B cell (primary cell): Measurements from ENCODE around the gene ZNF611. TPM values are rescaled to one million over a fixed set of nuclear protein-coding genes. Genes with fewer than 3 reads are reported as not detected.
"Not testable (repeated sequence)": the region's sequence is repeated elsewhere in the genome, so short reads cannot be mapped to it uniquely, and the experiment has no call there.

Experiments used
- ATAC-seq: fragments of 200-7000 bp; cut with Tn5 transposase; one replicate; pipeline ENCODE4 v1.10.0; 2021; ENCODE audit warnings: low read depth, mild to moderate bottlenecking, moderate number of reproducible peaks, moderate library complexity
- CTCF ChIA-PET: fragments of 350-600 bp; sonication (Branson Sonifier 250); formaldehyde crosslinking; loops from one replicate; lab custom pipeline; 2021; ENCODE audit warnings: antibody characterized with exemption, inconsistent platforms; lab: Charles Lee
- POLR2A ChIA-PET: fragments of 350-600 bp; sonication (Branson Sonifier 250); formaldehyde crosslinking; loops from one replicate; lab custom pipeline; 2021; ENCODE audit warnings: antibody characterized with exemption; lab: Charles Lee
- DNase-seq: peaks from one replicate; pipeline ENCODE4 v3.0.0; 2013
- H2AFZ ChIP-seq: 2 replicates; pipeline ENCODE4 v1.6.1; 2012; ENCODE audit warnings: mild to moderate bottlenecking, low read depth, low read length; ENCODE audit not compliant: insufficient read depth, poor library complexity, severe bottlenecking
- H3K27ac ChIP-seq, 2 donors: 1 replicate in 1 of 2; 2 replicates in 1 of 2; pipeline ENCODE4 v1.5.1; 2012 to 2013; ENCODE audit warnings: low read length in 2 of 2, mild to moderate bottlenecking in 2 of 2, moderate library complexity in 1 of 2
- H3K27me3 ChIP-seq, 4 experiments: fragments of 200-600 bp in 1 of 4; sonication (generic) in 1 of 4; replicated peaks in 1 of 4; 1 replicate in 2 of 4; 2 replicates in 2 of 4; pipeline versions ENCODE4 v1.6.1 to v1.7.0; 2013 to 2016; ENCODE audit warnings: low read length in 3 of 4, mild to moderate bottlenecking in 2 of 4, mixed read lengths in 1 of 4, moderate library complexity in 1 of 4; ENCODE audit not compliant: insufficient read depth in 4 of 4, control insufficient read depth in 3 of 4; ENCODE audit errors: control extremely low read depth in 1 of 4
- H3K36me3 ChIP-seq, 2 experiments: replicated peaks in 1 of 2; 1 replicate in 1 of 2; 2 replicates in 1 of 2; pipeline versions ENCODE4 v1.6.1 to v1.7.1; 2013; ENCODE audit warnings: low read length in 1 of 2; ENCODE audit not compliant: insufficient read depth in 2 of 2, control insufficient read depth in 1 of 2; ENCODE audit errors: control extremely low read depth in 1 of 2, extremely low read depth in 1 of 2
- H3K4me1 ChIP-seq, 2 donors: fragments of 200-600 bp in 1 of 2; sonication (generic) in 1 of 2; 1 replicate in 1 of 2; 2 replicates in 1 of 2; pipeline versions ENCODE4 v1.5.1 to v1.6.1; 2013 to 2017; ENCODE audit warnings: low read length in 2 of 2; ENCODE audit not compliant: control insufficient read depth in 2 of 2, insufficient read depth in 2 of 2
- H3K4me2 ChIP-seq: replicated peaks from 2 replicates; pipeline ENCODE3; 2012; ENCODE audit warnings: mild to moderate bottlenecking, low read depth, low read length; ENCODE audit not compliant: poor library complexity, severe bottlenecking
- H3K4me3 ChIP-seq, 5 experiments: fragments of 200-600 bp in 1 of 5; sonication (generic) in 1 of 5; 1 replicate in 3 of 5; 2 replicates in 2 of 5; pipeline versions ENCODE4 v1.5.1 to v1.7.0; 2011 to 2016; ENCODE audit warnings: low read length in 4 of 5, mild to moderate bottlenecking in 4 of 5, low read depth in 2 of 5, control low read depth in 1 of 5, moderate library complexity in 1 of 5; ENCODE audit not compliant: insufficient read depth in 1 of 5; ENCODE audit errors: control extremely low read depth in 1 of 5, extremely low read depth in 1 of 5
- H3K79me2 ChIP-seq: fragments of 200-600 bp; sonication (generic); one replicate; pipeline ENCODE4 v1.6.0; 2016; ENCODE audit warnings: low read length; ENCODE audit not compliant: control insufficient read depth, insufficient read depth
- H3K9ac ChIP-seq: fragments of 200-600 bp; sonication (generic); 2 replicates; pipeline ENCODE4 v1.6.1; 2017; ENCODE audit warnings: mild to moderate bottlenecking, low read length, moderate library complexity
- H3K9me3 ChIP-seq, 3 donors: one replicate each; pipeline versions ENCODE4 v1.6.1 to v1.7.1; 2013; ENCODE audit warnings: low read length in 2 of 3; ENCODE audit not compliant: control insufficient read depth in 2 of 3, insufficient read depth in 1 of 3; ENCODE audit errors: control extremely low read depth in 1 of 3
- H4K20me1 ChIP-seq: 2 replicates; pipeline ENCODE4 v1.6.0; 2012; ENCODE audit warnings: mild to moderate bottlenecking, low read length; ENCODE audit not compliant: insufficient read depth, control insufficient read depth, poor library complexity, severe bottlenecking
- H3K27ac Mint-ChIP-seq: one replicate; pipeline ENCODE4 v1.8.0; 2021; ENCODE audit warnings: mixed read lengths
- H3K27me3 Mint-ChIP-seq: one replicate; pipeline ENCODE4 v1.8.0; 2021; ENCODE audit warnings: mixed read lengths
- H3K4me1 Mint-ChIP-seq: one replicate; pipeline ENCODE4 v1.8.0; 2021; ENCODE audit warnings: mixed read lengths
- H3K4me3 Mint-ChIP-seq: one replicate; pipeline ENCODE4 v1.8.0; 2021; ENCODE audit warnings: mixed read lengths
- H3K9me3 Mint-ChIP-seq: one replicate; pipeline ENCODE4 v1.8.0; 2022; ENCODE audit warnings: mixed read lengths; ENCODE audit not compliant: insufficient read depth
- EZH2 ChIP-seq: IDR thresholded peaks from 2 replicates; pipeline ENCODE4 v1.6.1; 2012; ENCODE audit warnings: borderline replicate concordance, low read depth, mild to moderate bottlenecking, moderate library complexity, low read length; ENCODE audit not compliant: insufficient read depth, poor library complexity, severe bottlenecking
- WGBS: methylation state at CpG from one replicate; pipeline ENCODE4 v1.1.5; 2013; ENCODE audit warnings: missing lambda C conversion rate; ENCODE audit not compliant: insufficient coverage; 5-methylcytosine and 5-hydroxymethylcytosine counted together
- intact Hi-C: fragments of 100-400 bp; cut with micrococcal nuclease; formaldehyde crosslinking; loops from one replicate; pipeline ENCODE4 v1.10.0; 2022
- polyA minus RNA-seq: library from RNA; depleted of rRNA, polyadenylated mRNA; stranded (reverse); fragments of >200 nt; gene quantifications from 2 replicates; pipeline ENCODE4 v1.2.3, GENCODE V29; 2012
- polyA plus RNA-seq: library from polyadenylated mRNA; depleted of rRNA; stranded (reverse); fragments of >200 nt; gene quantifications from 2 replicates; pipeline ENCODE4 v1.2.3, GENCODE V29; 2012
- total RNA-seq, 2 donors: library from RNA; stranded (reverse); fragments of 120-200 nt in 1 of 2; gene quantifications; 1 replicate in 1 of 2; 2 replicates in 1 of 2; pipeline versions ENCODE4 v1.2.3 to v1.2.4, GENCODE V29; 2013 to 2022
- TF ChIP-seq, protein P1 (sequence below): fragments of 200-600 bp; IDR thresholded peaks from one replicate; pipeline ENCODE4 v1.8.0; 2022; ENCODE audit warnings: antibody characterized with exemption, mild to moderate bottlenecking

ZNF611 gene
- total RNA-seq = 51.5 and 57.9 TPM in 2 replicates
- total RNA-seq (2013) = 19.9 TPM
- 5.7 and 10.2 TPM in 2 replicates for polyA plus RNA-seq
- 12.4 and 17.9 TPM in 2 replicates for polyA minus RNA-seq

DNA sequence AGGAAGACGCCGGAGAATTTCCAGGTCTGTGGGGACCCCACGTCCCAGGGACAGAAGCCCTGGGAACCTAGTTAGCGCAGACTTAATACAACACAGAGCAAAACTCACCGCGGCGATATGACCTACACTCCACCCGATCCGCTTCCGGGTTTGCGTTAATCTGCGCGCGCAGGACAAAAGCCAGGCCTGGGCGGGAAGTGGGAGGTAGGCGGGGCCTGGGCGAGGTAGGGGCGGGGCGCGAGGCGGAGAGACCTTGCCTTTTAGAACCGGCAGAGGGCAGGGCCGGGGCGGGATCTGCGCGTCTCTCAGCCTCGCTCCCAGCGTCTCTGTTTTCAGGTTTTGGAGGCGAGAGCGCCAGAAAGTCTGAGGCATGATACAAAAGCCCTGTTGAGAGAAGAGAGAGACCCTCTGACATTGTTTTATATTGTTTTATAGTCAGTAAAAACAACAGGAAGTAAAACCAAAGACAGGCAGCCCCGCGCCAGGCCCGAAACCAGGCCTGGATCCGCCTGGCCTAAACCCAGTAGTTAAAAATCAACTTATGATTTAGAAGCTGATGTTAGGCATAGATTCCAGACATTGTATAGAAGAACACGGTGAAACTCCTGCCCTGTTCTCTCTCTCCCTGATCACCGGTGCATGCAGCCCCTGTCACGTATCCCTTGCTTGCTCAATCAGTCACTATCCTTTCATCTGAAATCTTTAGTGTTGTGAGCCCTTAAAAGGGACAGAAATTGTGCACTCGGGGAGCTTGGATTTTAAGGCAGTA, at the start of gene ZNF611:
TSS of gene ZNF611 (minus strand) at position 152 of the 769 bp plus-strand sequence. CDS start 19,150 bp downstream, outside the sequence.
- Histone ChIP-seq H3K27me3 (no peaks in the 10 kb centered on the region), H3K4me1 (peaks cover 10 to 19% of the 10 kb centered on the region in 2 donors), H3K79me2 (peaks cover 36% of the 10 kb centered on the region), H3K9ac (peak within 1 kb of the TSS; percentile 89), H3K9me3 (peaks cover 0 to 22% (median 0%) of the 10 kb centered on the region in 3 donors), H4K20me1 (no peaks in the 10 kb centered on the region), H3K27ac (peak within 1 kb of the TSS; percentile 74 to 91), H3K4me3 (peak within 1 kb of the TSS; percentile 67 to 96 (median 90)), H3K4me2 (peak within 1 kb of the TSS; percentile 96), H2AFZ (peak within 1 kb of the TSS; percentile 87), H3K36me3 (no peaks in the 10 kb centered on the region)
- POLR2A ChIA-PET = no interaction called here
- ATAC-seq (peak; percentile 98), DNase-seq (peak; percentile 98)
- CTCF ChIA-PET = interaction anchor here (1.2 kb wide), 1 partner anchor 8 kb away, joined by 3 read pairs; no protein-coding TSS in a partner anchor
- peak within 1 kb of the TSS; percentile 93 for H3K4me3 Mint-ChIP-seq
- H3K27me3 Mint-ChIP-seq = no peaks in the 10 kb centered on the region
- intact Hi-C loops = loop anchor here (1.0 to 2.0 kb wide), 6 partner anchors 45 to 732 kb away; partner anchors contain the start of genes ZNF600, ZNF813 and ZNF83
- H3K4me1 Mint-ChIP-seq = peaks cover 23% of the 10 kb centered on the region
- H3K9me3 Mint-ChIP-seq = no peaks in the 10 kb centered on the region
- TF ChIP-seq, protein P1, sequence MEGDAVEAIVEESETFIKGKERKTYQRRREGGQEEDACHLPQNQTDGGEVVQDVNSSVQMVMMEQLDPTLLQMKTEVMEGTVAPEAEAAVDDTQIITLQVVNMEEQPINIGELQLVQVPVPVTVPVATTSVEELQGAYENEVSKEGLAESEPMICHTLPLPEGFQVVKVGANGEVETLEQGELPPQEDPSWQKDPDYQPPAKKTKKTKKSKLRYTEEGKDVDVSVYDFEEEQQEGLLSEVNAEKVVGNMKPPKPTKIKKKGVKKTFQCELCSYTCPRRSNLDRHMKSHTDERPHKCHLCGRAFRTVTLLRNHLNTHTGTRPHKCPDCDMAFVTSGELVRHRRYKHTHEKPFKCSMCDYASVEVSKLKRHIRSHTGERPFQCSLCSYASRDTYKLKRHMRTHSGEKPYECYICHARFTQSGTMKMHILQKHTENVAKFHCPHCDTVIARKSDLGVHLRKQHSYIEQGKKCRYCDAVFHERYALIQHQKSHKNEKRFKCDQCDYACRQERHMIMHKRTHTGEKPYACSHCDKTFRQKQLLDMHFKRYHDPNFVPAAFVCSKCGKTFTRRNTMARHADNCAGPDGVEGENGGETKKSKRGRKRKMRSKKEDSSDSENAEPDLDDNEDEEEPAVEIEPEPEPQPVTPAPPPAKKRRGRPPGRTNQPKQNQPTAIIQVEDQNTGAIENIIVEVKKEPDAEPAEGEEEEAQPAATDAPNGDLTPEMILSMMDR = peak; percentile 79
- TF ChIP-seq EZH2 = no peak
- WGBS = 0% methylated on average over 26 of the region's 38 CpGs
- H3K27ac Mint-ChIP-seq = peak within 1 kb of the TSS; percentile 92

DNA sequence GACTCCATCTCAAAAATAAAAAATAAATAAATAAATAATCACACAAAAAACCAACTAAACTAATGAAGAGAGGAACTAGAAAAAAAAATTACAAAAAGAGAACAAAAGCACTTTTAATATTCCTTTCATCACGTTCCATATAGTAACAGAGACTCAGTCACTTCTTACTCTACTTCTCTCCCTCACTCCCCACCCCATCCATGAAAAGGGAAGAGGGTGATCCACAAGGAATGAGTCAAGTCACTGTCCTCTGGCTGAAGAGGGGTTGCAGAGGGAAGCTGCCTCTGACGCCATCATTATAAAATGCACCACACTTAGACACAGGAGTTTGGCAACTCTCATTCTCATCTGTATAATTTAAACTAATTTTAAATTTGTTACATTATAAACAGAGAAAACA, 48.0 kb upstream of the ZNF611 start:
- H3K4me2 ChIP-seq, H2AFZ ChIP-seq, H3K27me3 Mint-ChIP-seq, H4K20me1 ChIP-seq, H3K9me3 ChIP-seq, H3K4me3 Mint-ChIP-seq, ATAC-seq, H3K27ac Mint-ChIP-seq, intact Hi-C loops, H3K36me3 ChIP-seq, H3K4me3 ChIP-seq, POLR2A ChIA-PET, H3K27ac ChIP-seq, H3K9me3 Mint-ChIP-seq, DNase-seq, CTCF ChIA-PET, H3K9ac ChIP-seq, H3K27me3 ChIP-seq: not testable (repeated sequence)
- H3K79me2 ChIP-seq = peaks cover 10% of the 10 kb centered on the region
- peaks cover 4 to 18% of the 10 kb centered on the region in 2 donors for H3K4me1 ChIP-seq
- no CpG with 5 or more reads among the region's 2 CpGs for WGBS
- H3K4me1 Mint-ChIP-seq = peaks cover 29% of the 10 kb centered on the region
